Measurements from ENCODE around the gene HERPUD2. TPM values are rescaled to one million over a fixed set of nuclear protein-coding genes. Genes with fewer than 3 reads are reported as not detected.

Gene HERPUD2
- polyA plus RNA-seq, 1 of the 3 experiments (the other 2 are of a cell fraction): 39.2 TPM

DNA sequence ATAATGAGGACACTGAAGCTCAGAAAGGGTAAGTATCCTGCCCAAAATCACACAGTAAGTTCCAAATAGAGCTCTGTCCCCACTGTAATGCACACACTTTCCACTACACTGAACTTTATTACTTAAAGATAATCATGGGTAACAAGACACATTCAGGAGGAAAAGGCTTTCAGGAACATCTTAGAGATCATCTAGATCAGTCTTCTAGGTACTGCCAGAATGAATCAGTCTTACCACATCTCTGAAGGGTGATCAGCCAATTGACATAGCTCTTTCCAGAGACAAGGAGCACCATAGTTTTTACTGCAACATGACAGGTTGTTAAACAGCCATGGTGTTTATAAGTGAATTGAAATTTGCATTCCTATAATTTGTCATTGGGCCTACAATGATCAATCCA lies 5.4 kb upstream of the HERPUD2 start:
- Histone ChIP-seq H3K4me1 (ENCODE audit: control insufficient read depth in 1 of 2, insufficient read depth in 2 of 2, low read depth in 1 of 2, low read length in 1 of 2) (peaks cover 14 to 15% of the 10 kb centered on the region in 2 experiments; a peak in 3 of 4 replicates), H3K9me3 (no peaks in the 10 kb centered on the region), H3K36me3 (replicated peaks in 1 of 2; ENCODE audit: control insufficient read depth in 1 of 2, insufficient read depth in 2 of 2, low read length in 1 of 2) (peaks cover 3 to 14% of the 10 kb centered on the region in 2 experiments), H3K27me3 (ENCODE audit: insufficient read depth) (no peaks in the 10 kb centered on the region), H3F3A (replicated peaks; ENCODE audit: insufficient read depth) (peaks cover 4% of the 10 kb centered on the region), H3K4me2 (no peak overlapping the region), H4K20me1 (ENCODE audit: insufficient read depth) (no peaks in the 10 kb centered on the region), H3K9ac (no peak overlapping the region), H3K4me3 (ENCODE audit: low read depth in 2 of 2, low read length in 1 of 2) (no peak overlapping the region), H3K9me2 (no peaks in the 10 kb centered on the region), H3K27ac (ENCODE audit: low read depth in 2 of 2, low read length in 1 of 2) (no peak overlapping the region), H2AFZ (ENCODE audit: low read depth) (no peak overlapping the region), H3K79me2 (ENCODE audit: insufficient read depth) (peaks cover 9% of the 10 kb centered on the region; the same call in 1 of the 2 replicates)
- TF ChIP-seq YY1 (IDR thresholded peaks at IDR 0.05; ENCODE audit: low read depth) (no peak), EP300 (IDR thresholded peaks at IDR 0.05; ENCODE audit: borderline replicate concordance in 1 of 2, low read depth in 1 of 2, low read length in 1 of 2) (no peak), MEF2A (IDR thresholded peaks at IDR 0.05; ENCODE audit: borderline replicate concordance, low read depth) (no peak), FOSL2 (IDR thresholded peaks at IDR 0.05; ENCODE audit: borderline replicate concordance, low read depth) (no peak), NRF1 (IDR thresholded peaks at IDR 0.05; ENCODE audit: low read depth, low read length) (no peak), RFX5 (IDR thresholded peaks at IDR 0.05; ENCODE audit: low read length) (no peak), GABPA (IDR thresholded peaks at IDR 0.05; ENCODE audit: low read depth) (no peak), FOXM1 (IDR thresholded peaks at IDR 0.05; ENCODE audit: low read depth) (no peak), JUND (IDR thresholded peaks at IDR 0.05) (no peak), EZH2phosphoT487 (IDR thresholded peaks at IDR 0.05; ENCODE audit: borderline replicate concordance, low read depth) (no peak), TAF1 (IDR thresholded peaks at IDR 0.05; ENCODE audit: borderline replicate concordance, low read depth, low read length) (no peak), SMC3 (IDR thresholded peaks at IDR 0.05; ENCODE audit: low read depth, low read length) (no peak), RXRA (IDR thresholded peaks at IDR 0.05; ENCODE audit: borderline replicate concordance, low read depth) (no peak), NFIC (IDR thresholded peaks at IDR 0.05; ENCODE audit: borderline replicate concordance) (no peak), GATA2 (CRISPR knock-in tag; IDR thresholded peaks at IDR 0.05) (no peak), MXI1 (IDR thresholded peaks at IDR 0.05; ENCODE audit: low read depth, low read length) (no peak)
- TF ChIP-seq, protein P1, sequence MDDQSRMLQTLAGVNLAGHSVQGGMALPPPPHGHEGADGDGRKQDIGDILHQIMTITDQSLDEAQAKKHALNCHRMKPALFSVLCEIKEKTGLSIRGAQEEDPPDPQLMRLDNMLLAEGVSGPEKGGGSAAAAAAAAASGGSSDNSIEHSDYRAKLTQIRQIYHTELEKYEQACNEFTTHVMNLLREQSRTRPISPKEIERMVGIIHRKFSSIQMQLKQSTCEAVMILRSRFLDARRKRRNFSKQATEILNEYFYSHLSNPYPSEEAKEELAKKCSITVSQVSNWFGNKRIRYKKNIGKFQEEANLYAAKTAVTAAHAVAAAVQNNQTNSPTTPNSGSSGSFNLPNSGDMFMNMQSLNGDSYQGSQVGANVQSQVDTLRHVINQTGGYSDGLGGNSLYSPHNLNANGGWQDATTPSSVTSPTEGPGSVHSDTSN (IDR thresholded peaks at IDR 0.05): no peak
- TF ChIP-seq, protein P2, sequence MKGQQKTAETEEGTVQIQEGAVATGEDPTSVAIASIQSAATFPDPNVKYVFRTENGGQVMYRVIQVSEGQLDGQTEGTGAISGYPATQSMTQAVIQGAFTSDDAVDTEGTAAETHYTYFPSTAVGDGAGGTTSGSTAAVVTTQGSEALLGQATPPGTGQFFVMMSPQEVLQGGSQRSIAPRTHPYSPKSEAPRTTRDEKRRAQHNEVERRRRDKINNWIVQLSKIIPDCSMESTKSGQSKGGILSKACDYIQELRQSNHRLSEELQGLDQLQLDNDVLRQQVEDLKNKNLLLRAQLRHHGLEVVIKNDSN (IDR thresholded peaks at IDR 0.05; ENCODE audit: borderline replicate concordance, low read depth): no peak
- TF ChIP-seq, protein P3, sequence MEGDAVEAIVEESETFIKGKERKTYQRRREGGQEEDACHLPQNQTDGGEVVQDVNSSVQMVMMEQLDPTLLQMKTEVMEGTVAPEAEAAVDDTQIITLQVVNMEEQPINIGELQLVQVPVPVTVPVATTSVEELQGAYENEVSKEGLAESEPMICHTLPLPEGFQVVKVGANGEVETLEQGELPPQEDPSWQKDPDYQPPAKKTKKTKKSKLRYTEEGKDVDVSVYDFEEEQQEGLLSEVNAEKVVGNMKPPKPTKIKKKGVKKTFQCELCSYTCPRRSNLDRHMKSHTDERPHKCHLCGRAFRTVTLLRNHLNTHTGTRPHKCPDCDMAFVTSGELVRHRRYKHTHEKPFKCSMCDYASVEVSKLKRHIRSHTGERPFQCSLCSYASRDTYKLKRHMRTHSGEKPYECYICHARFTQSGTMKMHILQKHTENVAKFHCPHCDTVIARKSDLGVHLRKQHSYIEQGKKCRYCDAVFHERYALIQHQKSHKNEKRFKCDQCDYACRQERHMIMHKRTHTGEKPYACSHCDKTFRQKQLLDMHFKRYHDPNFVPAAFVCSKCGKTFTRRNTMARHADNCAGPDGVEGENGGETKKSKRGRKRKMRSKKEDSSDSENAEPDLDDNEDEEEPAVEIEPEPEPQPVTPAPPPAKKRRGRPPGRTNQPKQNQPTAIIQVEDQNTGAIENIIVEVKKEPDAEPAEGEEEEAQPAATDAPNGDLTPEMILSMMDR (IDR thresholded peaks at IDR 0.05): no peak
- TF ChIP-seq, protein P4, sequence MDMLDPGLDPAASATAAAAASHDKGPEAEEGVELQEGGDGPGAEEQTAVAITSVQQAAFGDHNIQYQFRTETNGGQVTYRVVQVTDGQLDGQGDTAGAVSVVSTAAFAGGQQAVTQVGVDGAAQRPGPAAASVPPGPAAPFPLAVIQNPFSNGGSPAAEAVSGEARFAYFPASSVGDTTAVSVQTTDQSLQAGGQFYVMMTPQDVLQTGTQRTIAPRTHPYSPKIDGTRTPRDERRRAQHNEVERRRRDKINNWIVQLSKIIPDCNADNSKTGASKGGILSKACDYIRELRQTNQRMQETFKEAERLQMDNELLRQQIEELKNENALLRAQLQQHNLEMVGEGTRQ (IDR thresholded peaks at IDR 0.05; ENCODE audit: borderline replicate concordance, low read depth, low read length): no peak
- ChIA-PET CTCF (interaction anchor here (0.6 to 8.6 kb wide), 12 partner anchors 8 to 619 kb away, joined by 3 to 104 read pairs (median 4); partner anchors contain the start of gene SEPTIN7), POLR2A (interaction anchor here (0.6 to 0.7 kb wide), 2 partner anchors 101 to 515 kb away, joined by 4 read pairs; partner anchors contain the start of gene SEPTIN7)
- DNase-seq: no peak
